Measurements from ENCODE around the gene VPS35. TPM values are rescaled to one million over a fixed set of nuclear protein-coding genes. Genes with fewer than 3 reads are reported as not detected.

Gene VPS35
- total and polyA plus RNA-seq, 2 of the 13 experiments (the other 11 are each of a cell fraction or from before 2014, with no cell fraction given): 30.7 to 136 TPM

GRCh38 chr16:46632778-46633733 is 55.9 kb downstream of the VPS35 start (continued):
- peak; percentile 26 for TF ChIP-seq FOXP4 (CRISPR knock-in tag; IDR thresholded peaks at IDR 0.05)
- TF ChIP-seq ZXDC (CRISPR knock-in tag; IDR thresholded peaks at IDR 0.05): no peak
- TF ChIP-seq ZFX (CRISPR knock-in tag; IDR thresholded peaks at IDR 0.05; ENCODE audit: low read depth): peak; percentile 91
- TF ChIP-seq GABPA (IDR thresholded peaks at IDR 0.05; ENCODE audit: low read depth, low read length): no peak; the same call in none of the 2 replicates
- peak; percentile 64; the same call in 1 of the 2 replicates for TF ChIP-seq GABPA (CRISPR knock-in tag; IDR thresholded peaks at IDR 0.05; ENCODE audit: low read depth)
- peak; percentile 42; the same call in 1 of the 2 replicates for TF ChIP-seq GATAD1 (CRISPR knock-in tag; IDR thresholded peaks at IDR 0.05)
- peak; percentile 97; the same call in 1 of the 2 replicates for TF ChIP-seq ZNF333 (CRISPR knock-in tag; IDR thresholded peaks at IDR 0.05; ENCODE audit: borderline replicate concordance)
- peak; percentile 58; the same call in 1 of the 2 replicates for TF ChIP-seq KDM2A (CRISPR knock-in tag; IDR thresholded peaks at IDR 0.05; ENCODE audit: borderline replicate concordance, low read depth)
- no peak for TF ChIP-seq U2AF2 (IDR thresholded peaks at IDR 0.05; ENCODE audit: low read depth, low read length)
- TF ChIP-seq RARA (CRISPR knock-in tag; IDR thresholded peaks at IDR 0.05): 0 out of 2 replicates have a peak, but pooled peaks have one; percentile 11
- TF ChIP-seq CEBPG (CRISPR knock-in tag; IDR thresholded peaks at IDR 0.05): 0 out of 2 replicates have a peak, but pooled peaks have one; percentile 3
- no peak for TF ChIP-seq MIER3 (CRISPR knock-in tag; IDR thresholded peaks at IDR 0.05; ENCODE audit: borderline replicate concordance)
- TF ChIP-seq SNAI1 (CRISPR knock-in tag; IDR thresholded peaks at IDR 0.05; ENCODE audit: borderline replicate concordance): peak; percentile 92
- TF ChIP-seq ARID3A (IDR thresholded peaks at IDR 0.05; ENCODE audit: low read depth, low read length): no peak
- TF ChIP-seq DRAP1 (CRISPR knock-in tag; IDR thresholded peaks at IDR 0.05): peak; percentile 99
- peak; percentile 77; the same call in 1 of the 2 replicates for TF ChIP-seq YEATS4 (CRISPR knock-in tag; IDR thresholded peaks at IDR 0.05; ENCODE audit: borderline replicate concordance)
- no peak for TF ChIP-seq IRF1 (CRISPR knock-in tag; IDR thresholded peaks at IDR 0.05; ENCODE audit: low read depth)
- TF ChIP-seq MAFG (CRISPR knock-in tag; IDR thresholded peaks at IDR 0.05): no peak
- TF ChIP-seq ZNF30 (CRISPR knock-in tag; IDR thresholded peaks at IDR 0.05): 0 out of 2 replicates have a peak, but pooled peaks have one; percentile 40
- 0 out of 2 replicates have a peak, but pooled peaks have one; percentile 19 for TF ChIP-seq ZNF441 (CRISPR knock-in tag; IDR thresholded peaks at IDR 0.05; ENCODE audit: borderline replicate concordance)
